Hypothalamus (tissue), 51 donors: Measurements from ENCODE around the gene BRINP2.
A peak's percentile ranks its signal among the peaks of the same experiment; 100 is the strongest.

Experiments used
- DNase-seq, 51 donors: peaks; one replicate each; lab custom pipeline; 2025; lab: John Stamatoyannopoulos, UW

BRINP2 gene

GRCh38 chr1:177163844-177164379 lies 6.8 kb upstream of the BRINP2 start:
- peak in 20 of 51 donors; percentile 22 to 66 (median 38) for DNase-seq

- DNase-seq = peak in 35 of 51 donors; percentile 13 to 82 (median 44)
These were observed 6.2 kb upstream of the BRINP2 start, which contains the start of gene ASTN1 for GRCh38 chr1:177164380-177165068. Gene ASTN1, minus strand, starts transcription at chr1:177164712. Its CDS starts 36 bp downstream, at chr1:177164676.

GRCh38 chr1:177165069-177165439 lies 5.7 kb upstream of the BRINP2 start:
- peak in 3 of 51 donors; percentile 14 to 64 (median 20) for DNase-seq

- peak in 1 of 51 donors; percentile 52 for DNase-seq
These were observed 872 bp downstream of the BRINP2 start for GRCh38 chr1:177171536-177172123.

- peak in 1 of 51 donors; percentile 26 for DNase-seq
These were observed 1.5 kb downstream of the BRINP2 start for GRCh38 chr1:177172272-177172671.

- DNase-seq = peak in 1 of 51 donors; percentile 55
These were observed 2.1 kb downstream of the BRINP2 start for GRCh38 chr1:177172866-177173265.

- DNase-seq = no peak
These were observed 3.2 kb downstream of the BRINP2 start for GRCh38 chr1:177173976-177174375.

- peak in 35 of 51 donors; percentile 5 to 82 (median 45) for DNase-seq
These were observed 4.3 kb downstream of the BRINP2 start for GRCh38 chr1:177174921-177175634.

GRCh38 chr1:177181280-177181630 lies 10.5 kb downstream of the BRINP2 start:
- peak in 14 of 51 donors; percentile 4 to 76 (median 36) for DNase-seq

GRCh38 chr1:177181631-177182291 lies 11.0 kb downstream of the BRINP2 start:
- DNase-seq = peak in 47 of 51 donors; percentile 21 to 81 (median 59)

- no peak for DNase-seq
These were observed 13.1 kb downstream of the BRINP2 start for GRCh38 chr1:177183836-177184235.

GRCh38 chr1:177185209-177185608 lies 14.5 kb downstream of the BRINP2 start:
- DNase-seq = no peak

- no peak for DNase-seq
These were observed 15.9 kb downstream of the BRINP2 start for GRCh38 chr1:177186639-177187038.

- peak in 1 of 51 donors; percentile 33 for DNase-seq
These were observed 19.7 kb downstream of the BRINP2 start for GRCh38 chr1:177190308-177190970.

- no peak for DNase-seq
These were observed 27.5 kb downstream of the BRINP2 start for GRCh38 chr1:177198243-177198642.

- DNase-seq = no peak
These were observed 29.5 kb downstream of the BRINP2 start for GRCh38 chr1:177200290-177200689.

GRCh38 chr1:177206831-177207355 lies 36.1 kb downstream of the BRINP2 start:
- no peak for DNase-seq

GRCh38 chr1:177208920-177209319 lies 38.2 kb downstream of the BRINP2 start:
- no peak for DNase-seq

- peak in 41 of 51 donors; percentile 6 to 87 (median 55) for DNase-seq
These were observed 38.6 kb downstream of the BRINP2 start for GRCh38 chr1:177209357-177209756.

GRCh38 chr1:177210071-177210470 lies 39.3 kb downstream of the BRINP2 start:
- DNase-seq = no peak
